HK-2 (cell line): Measurements from ENCODE around the gene SORBS1.

Experiments
- DNase-seq: peaks from one replicate; pipeline ENCODE4 v3.0.0-alpha.2; 2018; ENCODE audit not compliant: unreplicated experiment

The SORBS1 gene

DNA sequence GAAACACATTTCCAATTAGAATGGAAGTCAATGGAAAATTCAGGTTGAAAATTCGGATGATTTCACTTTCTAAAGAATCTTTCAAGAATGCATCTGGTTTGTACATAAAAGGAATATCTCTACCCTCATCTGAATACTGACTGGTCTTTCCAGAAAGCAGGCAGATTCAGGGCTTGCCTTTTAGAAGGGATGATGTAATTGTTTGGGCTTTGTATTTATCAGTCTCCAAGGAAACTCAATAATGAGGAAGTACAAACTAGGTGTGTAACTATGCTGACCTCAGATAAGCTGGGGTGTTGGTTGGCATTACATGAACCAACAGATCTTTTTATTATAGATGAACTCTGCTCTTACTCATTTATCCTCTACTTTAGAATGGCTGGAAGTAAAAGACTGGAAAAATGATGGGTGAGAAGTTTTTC, 294.5 kb downstream of the SORBS1 start:
- no peak for DNase-seq

DNA sequence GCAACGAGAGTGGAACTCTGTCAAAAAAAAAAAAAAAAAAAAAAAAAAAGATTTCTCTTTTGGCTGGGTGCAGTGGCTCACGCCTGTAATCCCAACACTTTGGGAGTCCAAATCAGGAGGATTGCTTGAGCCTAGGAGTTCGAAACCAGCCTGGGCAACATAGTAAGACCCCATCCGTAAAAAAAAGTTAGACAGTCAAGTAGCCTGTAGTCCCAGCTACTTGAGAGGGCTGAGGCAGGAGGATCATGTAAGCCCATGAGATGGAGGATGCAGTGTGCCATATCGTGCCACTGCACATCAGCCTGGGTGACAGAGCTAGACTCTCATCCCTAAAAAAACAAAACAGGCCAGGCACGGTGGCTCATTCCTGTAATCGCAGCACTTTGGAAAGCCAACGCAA, 295.6 kb downstream of the SORBS1 start:
- DNase-seq, result no peak

DNA sequence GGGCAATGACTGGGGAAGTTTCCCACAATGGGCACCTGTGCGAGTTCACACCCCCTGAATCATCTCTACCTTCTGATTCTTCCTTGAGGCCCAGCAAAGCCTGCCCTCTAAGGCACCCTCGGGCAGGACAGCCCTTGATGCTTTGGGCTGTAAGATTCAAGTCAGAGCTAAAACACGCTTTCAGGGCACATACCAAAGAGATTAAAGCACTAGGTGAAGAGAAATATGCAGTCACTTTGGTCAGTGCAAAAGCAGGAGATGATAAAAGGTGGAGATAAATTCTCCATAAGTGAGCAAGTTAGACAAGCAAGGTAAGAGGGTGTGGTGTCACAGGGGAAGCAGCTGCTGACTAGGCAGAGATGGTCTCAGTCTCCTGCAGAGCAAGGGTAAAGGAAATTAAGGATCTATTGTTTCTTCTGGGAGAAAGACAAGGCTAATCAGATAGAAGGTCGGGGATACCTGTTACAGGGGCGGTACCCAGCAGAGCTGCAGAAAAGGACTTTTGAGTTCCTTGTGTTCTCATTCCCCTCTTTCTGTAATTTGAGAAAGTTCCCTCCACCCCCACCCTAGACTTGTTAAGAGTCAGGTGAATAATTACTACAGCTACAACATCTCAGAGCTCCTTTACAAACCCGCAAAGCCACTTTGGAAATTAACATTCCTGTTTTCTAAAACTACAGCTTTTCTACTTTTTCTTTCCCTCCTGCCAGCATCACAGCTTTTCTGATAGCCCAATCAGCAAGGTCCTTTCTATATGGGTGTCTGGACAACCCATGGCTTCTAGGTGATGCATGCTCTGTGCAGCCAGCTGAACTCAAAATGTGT, 296.7 kb downstream of the SORBS1 start:
- DNase-seq, result no peak

DNA sequence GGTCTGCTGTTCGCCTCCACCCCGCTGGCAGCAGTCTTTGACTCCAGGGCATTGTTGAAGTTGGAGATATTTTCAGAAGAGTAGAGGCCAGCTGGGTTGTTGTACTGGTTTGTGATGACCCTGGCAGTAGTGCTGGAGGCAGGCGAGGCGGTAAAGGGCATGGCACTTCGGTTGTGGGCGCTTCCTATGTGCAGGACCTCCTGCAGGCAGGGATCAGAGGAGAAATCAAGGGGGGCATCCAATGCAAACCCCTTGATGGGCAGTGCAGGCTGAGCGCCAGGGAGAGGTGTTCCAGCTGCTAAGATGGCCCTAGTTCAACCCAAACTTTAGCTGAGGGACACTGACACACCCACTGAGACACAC, 297.3 kb downstream of the SORBS1 start:
- no peak for DNase-seq

DNA sequence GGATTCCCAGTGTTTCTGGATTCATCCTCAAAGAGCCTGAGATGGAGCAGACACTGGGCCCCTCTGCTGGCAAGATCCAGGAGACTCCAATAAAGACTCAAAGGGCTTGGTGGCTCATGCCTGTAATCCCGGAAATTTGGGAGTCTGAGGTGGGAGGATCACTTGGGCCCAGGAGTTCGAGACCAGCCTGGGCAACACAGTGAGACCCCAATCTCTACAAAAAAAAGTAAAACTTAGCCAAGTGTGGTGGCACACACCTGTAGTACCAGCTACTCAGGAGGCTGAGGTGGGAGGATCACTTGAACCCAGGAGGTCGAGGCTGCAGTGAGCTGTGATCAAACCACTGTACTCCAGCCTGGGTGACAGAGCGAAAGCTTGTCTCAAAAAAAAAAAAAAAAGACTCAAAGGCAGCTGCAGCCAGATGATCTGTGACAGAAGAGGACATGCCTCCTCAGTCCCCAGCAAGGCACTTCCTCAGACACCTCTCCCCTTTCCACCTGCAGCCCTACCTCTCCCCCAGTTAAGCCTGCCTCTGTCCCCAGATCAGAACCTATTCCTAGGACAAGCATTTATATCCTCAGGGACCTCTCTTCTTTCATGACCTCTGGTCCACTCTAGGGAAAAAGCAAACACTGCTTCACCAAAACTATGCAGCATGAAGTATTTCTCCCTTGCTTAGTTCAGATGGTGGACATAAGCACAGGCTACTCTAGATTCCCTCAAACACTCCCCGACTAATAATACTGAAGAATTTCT, 298.2 kb downstream of the SORBS1 start:
- DNase-seq, result no peak

DNA sequence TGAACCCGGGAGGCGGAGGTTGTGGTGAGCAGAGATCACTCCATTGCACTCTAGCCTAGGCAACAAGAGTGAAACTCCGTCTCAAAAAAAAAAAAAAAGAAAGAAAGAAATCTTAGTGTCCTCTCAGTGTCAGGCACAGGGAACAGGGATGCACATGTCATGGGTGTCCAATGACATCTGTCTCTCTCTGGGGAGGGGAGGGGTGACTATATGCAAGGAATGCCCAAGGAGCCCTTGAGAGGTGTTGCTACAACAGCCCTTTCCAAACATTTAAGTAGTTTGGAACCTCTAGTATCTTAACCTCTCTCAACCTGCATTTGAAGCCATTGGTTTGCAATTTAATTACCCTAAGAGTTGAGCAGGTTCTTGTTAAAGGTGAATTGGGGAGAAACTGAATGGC, 299.2 kb downstream of the SORBS1 start:
- no peak for DNase-seq
